Stomach (tissue), 4 donors: Measurements from ENCODE around the gene NRL.

Experiments
- CTCF ChIP-seq, 7 experiments: fragments of 450-650 bp in 4 of 7; fragments of 200-600 bp in 3 of 7; sonication (generic) in 3 of 7; IDR thresholded peaks; one replicate each; pipeline ENCODE4 v1.5.1; 2016 to 2019; ENCODE audit warnings: antibody characterized with exemption in 7 of 7, control low read depth in 2 of 7, mild to moderate bottlenecking in 1 of 7
- EP300 ChIP-seq: sonication (generic); formaldehyde crosslinking; IDR thresholded peaks from one replicate; pipeline ENCODE4 v1.6.1; 2017; ENCODE audit warnings: antibody characterized with exemption
- POLR2A ChIP-seq, 4 donors: fragments of 450-650 bp; IDR thresholded peaks; one replicate each; pipeline ENCODE4 v1.6.1; 2016; ENCODE audit warnings: antibody characterized with exemption in 4 of 4, control low read depth in 2 of 4, mild to moderate bottlenecking in 1 of 4, moderate library complexity in 1 of 4

DNA sequence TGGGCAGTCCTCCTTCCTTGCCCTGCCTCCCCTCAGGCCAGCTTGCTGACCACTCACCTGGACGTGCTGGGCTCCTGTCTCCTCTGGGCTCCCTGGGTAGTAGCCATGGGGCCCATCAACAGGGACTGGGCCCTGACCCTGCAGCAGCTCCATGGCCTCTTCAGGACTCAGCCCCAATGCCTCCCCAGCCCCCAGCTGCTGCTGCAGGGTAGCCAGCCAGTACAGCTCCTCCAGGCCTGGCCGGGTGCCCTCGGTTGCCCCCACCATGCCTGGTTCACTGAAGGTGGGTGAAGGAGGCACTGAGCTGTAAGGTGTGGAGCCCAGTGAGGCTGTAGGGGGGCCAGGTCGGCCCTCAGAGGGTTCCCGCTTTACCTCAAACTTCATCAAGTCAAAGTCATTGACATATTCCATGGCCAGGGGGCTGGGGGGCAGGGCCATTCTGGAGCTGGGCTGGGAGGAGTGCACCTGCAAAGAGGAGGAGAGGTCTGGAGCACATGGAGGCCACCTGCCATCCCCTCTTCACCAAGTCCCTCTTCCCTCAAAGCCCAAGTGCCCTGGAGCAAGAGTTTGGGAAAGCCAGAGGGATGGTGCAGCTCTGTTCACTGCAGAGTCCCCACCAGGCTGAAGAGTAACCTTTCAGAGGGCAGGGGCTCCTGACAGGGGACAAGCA is 32.2 kb downstream of the NRL start:
- TF ChIP-seq CTCF (IDR thresholded peaks at IDR 0.05): no peak
- TF ChIP-seq EP300: no peak
- no peak for TF ChIP-seq POLR2A (IDR thresholded peaks at IDR 0.05)
